Stimulated activated CD8-positive, alpha-beta memory T cell treated with anti-CD3 and anti-CD28 coated beads, Interleukin-15, amount 100 ng/mL, for 48 hours (primary cell): ENCODE measurements around the gene PGM5.
"Not testable (repeated sequence)": the region's sequence is repeated elsewhere in the genome, so short reads cannot be mapped to it uniquely, and the experiment has no call there.

Experiments
- DNase-seq, 2 donors: peaks; one replicate each; pipeline ENCODE4 v3.0.0-alpha.2; 2020; ENCODE audit warnings: low read depth in 2 of 2

The PGM5 gene

GRCh38 chr9:68377723-68378122 lies 21.3 kb downstream of the PGM5 start:
- not testable (repeated sequence) for DNase-seq

GRCh38 chr9:68383894-68384293 lies 27.5 kb downstream of the PGM5 start:
- not testable (repeated sequence) for DNase-seq

GRCh38 chr9:68389558-68389957 lies 33.1 kb downstream of the PGM5 start:
- not testable (repeated sequence) for DNase-seq

- not testable (repeated sequence) for DNase-seq
These were observed 34.3 kb downstream of the PGM5 start for GRCh38 chr9:68390737-68391136.

- not testable (repeated sequence) for DNase-seq
These were observed 40.1 kb downstream of the PGM5 start for GRCh38 chr9:68396411-68397094.

- not testable (repeated sequence) for DNase-seq
These were observed 40.6 kb downstream of the PGM5 start for GRCh38 chr9:68397095-68397423.

- not testable (repeated sequence) for DNase-seq
These were observed 41.4 kb downstream of the PGM5 start for GRCh38 chr9:68397796-68398195.

- DNase-seq: not testable (repeated sequence)
These were observed 41.9 kb downstream of the PGM5 start for GRCh38 chr9:68398324-68398723.

GRCh38 chr9:68404421-68405185 lies 48.2 kb downstream of the PGM5 start:
- not testable (repeated sequence) for DNase-seq

GRCh38 chr9:68411865-68412264 lies 55.5 kb downstream of the PGM5 start:
- DNase-seq: not testable (repeated sequence)

- not testable (repeated sequence) for DNase-seq
These were observed 56.3 kb downstream of the PGM5 start for GRCh38 chr9:68412754-68413153.

GRCh38 chr9:68415065-68415464 lies 58.7 kb downstream of the PGM5 start:
- not testable (repeated sequence) for DNase-seq

GRCh38 chr9:68416936-68417564 lies 60.6 kb downstream of the PGM5 start:
- DNase-seq: no peak

GRCh38 chr9:68417762-68418161 lies 61.4 kb downstream of the PGM5 start:
- no peak for DNase-seq

- no peak for DNase-seq
These were observed 61.9 kb downstream of the PGM5 start for GRCh38 chr9:68418259-68418845.

- no peak for DNase-seq
These were observed 63.5 kb downstream of the PGM5 start for GRCh38 chr9:68419901-68420300.

GRCh38 chr9:68426755-68427154 lies 70.3 kb downstream of the PGM5 start:
- no peak for DNase-seq

GRCh38 chr9:68427216-68427977 lies 71.0 kb downstream of the PGM5 start:
- no peak for DNase-seq

- no peak for DNase-seq
These were observed 72.1 kb downstream of the PGM5 start for GRCh38 chr9:68428481-68428880.

GRCh38 chr9:68429631-68430030 lies 73.2 kb downstream of the PGM5 start:
- DNase-seq: no peak

- DNase-seq: no peak
These were observed 74.9 kb downstream of the PGM5 start for GRCh38 chr9:68431307-68431706.
